ENCODE data around the gene RUNX2.

DNA sequence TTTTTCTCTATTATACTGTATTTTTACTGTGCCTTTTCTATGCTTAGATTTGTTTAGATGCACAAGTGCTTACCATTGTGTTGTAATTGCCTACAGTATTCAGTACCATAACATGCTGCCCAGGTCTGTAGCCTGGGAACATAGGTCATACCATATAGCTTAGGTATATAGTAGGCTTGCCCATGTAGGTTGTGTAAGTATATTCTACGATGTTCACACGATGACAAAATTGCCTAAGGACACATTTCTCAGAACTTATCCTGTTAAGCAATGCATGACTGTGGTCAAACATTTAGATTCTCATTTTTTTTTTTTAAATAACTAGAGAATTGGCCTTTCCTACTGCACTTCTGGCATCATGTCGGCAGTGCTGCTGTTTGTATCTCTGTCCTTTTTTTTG lies 303.3 kb downstream of the RUNX2 start:
- TF ChIP-seq, protein P1, sequence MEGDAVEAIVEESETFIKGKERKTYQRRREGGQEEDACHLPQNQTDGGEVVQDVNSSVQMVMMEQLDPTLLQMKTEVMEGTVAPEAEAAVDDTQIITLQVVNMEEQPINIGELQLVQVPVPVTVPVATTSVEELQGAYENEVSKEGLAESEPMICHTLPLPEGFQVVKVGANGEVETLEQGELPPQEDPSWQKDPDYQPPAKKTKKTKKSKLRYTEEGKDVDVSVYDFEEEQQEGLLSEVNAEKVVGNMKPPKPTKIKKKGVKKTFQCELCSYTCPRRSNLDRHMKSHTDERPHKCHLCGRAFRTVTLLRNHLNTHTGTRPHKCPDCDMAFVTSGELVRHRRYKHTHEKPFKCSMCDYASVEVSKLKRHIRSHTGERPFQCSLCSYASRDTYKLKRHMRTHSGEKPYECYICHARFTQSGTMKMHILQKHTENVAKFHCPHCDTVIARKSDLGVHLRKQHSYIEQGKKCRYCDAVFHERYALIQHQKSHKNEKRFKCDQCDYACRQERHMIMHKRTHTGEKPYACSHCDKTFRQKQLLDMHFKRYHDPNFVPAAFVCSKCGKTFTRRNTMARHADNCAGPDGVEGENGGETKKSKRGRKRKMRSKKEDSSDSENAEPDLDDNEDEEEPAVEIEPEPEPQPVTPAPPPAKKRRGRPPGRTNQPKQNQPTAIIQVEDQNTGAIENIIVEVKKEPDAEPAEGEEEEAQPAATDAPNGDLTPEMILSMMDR (optimal IDR thresholded peaks at IDR 0.05 in 1 of 3, IDR thresholded peaks at IDR 0.05 in 1 of 3, conservative IDR thresholded peaks at IDR 0.05 in 1 of 3; ENCODE audit: extremely low read depth in 1 of 3, insufficient read depth in 2 of 3, low read length in 3 of 3), result no peak
- no peak for TF ChIP-seq EZH2 (IDR thresholded peaks at IDR 0.05; ENCODE audit: low read length)
